SU-DHL-6 (cell line): ENCODE data around the gene SHFL.

Experiments
- EZH2phosphoT487 ChIP-seq: fragments of 200-600 bp; sonication (generic), shearing (Covaris generic); conservative IDR thresholded peaks from 2 replicates; pipeline ENCODE4 v1.6.1; 2018; ENCODE audit warnings: mild to moderate bottlenecking, antibody characterized with exemption, low read length, moderate library complexity, mixed read lengths
- TF ChIP-seq, protein P1 (sequence below): fragments of 200-600 bp; sonication (generic); IDR thresholded peaks from one replicate; pipeline ENCODE4 v1.5.1; 2017; ENCODE audit warnings: antibody characterized with exemption, mild to moderate bottlenecking, low read length, moderate library complexity; ENCODE audit not compliant: insufficient read depth, poor library complexity, severe bottlenecking

DNA sequence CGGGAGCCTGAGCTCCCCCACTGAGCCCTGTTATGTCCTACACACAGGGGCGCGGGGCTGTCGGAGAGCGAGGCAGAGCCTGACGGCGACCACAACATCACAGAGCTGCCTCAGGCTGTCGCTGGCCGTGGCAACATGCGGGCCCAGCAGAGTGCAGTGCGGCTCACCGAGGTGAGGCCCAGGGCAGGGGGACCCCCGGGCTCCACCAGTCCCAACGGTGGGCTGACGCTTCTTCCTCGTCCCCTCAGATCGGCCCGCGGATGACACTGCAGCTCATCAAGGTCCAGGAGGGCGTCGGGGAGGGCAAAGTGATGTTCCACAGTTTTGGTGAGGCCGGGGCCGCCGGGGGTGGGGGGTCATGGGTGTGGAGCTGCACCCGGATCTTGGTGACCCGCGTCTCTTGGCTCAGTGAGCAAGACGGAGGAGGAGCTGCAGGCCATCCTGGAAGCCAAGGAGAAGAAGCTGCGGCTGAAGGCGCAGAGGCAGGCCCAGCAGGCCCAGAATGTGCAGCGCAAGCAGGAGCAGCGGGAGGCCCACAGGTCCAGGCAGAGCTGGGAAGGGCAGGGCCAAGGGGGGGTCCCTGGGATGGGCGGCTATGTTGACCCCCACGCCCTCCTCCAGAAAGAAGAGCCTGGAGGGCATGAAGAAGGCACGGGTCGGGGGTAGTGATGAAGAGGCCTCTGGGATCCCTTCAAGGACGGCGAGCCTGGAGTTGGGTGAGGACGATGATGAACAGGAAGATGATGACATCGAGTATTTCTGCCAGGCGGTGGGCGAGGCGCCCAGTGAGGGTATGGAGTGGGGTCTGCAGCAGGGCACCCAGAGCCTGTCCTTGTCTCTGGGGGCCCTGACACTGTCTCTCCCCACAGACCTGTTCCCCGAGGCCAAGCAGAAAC is 24.2 kb downstream of the SHFL start:
- TF ChIP-seq, protein P1, sequence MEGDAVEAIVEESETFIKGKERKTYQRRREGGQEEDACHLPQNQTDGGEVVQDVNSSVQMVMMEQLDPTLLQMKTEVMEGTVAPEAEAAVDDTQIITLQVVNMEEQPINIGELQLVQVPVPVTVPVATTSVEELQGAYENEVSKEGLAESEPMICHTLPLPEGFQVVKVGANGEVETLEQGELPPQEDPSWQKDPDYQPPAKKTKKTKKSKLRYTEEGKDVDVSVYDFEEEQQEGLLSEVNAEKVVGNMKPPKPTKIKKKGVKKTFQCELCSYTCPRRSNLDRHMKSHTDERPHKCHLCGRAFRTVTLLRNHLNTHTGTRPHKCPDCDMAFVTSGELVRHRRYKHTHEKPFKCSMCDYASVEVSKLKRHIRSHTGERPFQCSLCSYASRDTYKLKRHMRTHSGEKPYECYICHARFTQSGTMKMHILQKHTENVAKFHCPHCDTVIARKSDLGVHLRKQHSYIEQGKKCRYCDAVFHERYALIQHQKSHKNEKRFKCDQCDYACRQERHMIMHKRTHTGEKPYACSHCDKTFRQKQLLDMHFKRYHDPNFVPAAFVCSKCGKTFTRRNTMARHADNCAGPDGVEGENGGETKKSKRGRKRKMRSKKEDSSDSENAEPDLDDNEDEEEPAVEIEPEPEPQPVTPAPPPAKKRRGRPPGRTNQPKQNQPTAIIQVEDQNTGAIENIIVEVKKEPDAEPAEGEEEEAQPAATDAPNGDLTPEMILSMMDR, result no peak
- TF ChIP-seq EZH2phosphoT487, result no peak
